Ovary (tissue), 3 donors: ENCODE measurements around the gene VWA2.

Experiments used
- CTCF ChIP-seq, 3 donors: fragments of 450-650 bp in 2 of 3; fragments of 200-600 bp in 1 of 3; IDR thresholded peaks; one replicate each; pipeline versions ENCODE4 v1.5.1 to v1.8.0; 2016 to 2022; ENCODE audit warnings: antibody characterized with exemption in 3 of 3, mild to moderate bottlenecking in 1 of 3
- POLR2A ChIP-seq: fragments of 450-650 bp; IDR thresholded peaks from one replicate; pipeline ENCODE4 v1.6.1; 2017; ENCODE audit warnings: antibody characterized with exemption, mild to moderate bottlenecking, moderate library complexity
- donor health status: DM: no; HTN: no; CAD: no.

GRCh38 chr10:114340816-114341215 lies 101.8 kb downstream of the VWA2 start:
- TF ChIP-seq POLR2A: no peak
- TF ChIP-seq CTCF (IDR thresholded peaks at IDR 0.05): no peak
